Gastroesophageal sphincter (tissue), 4 donors: ENCODE results near the gene ADAMTS12. TPM values are rescaled to one million over a fixed set of nuclear protein-coding genes. Genes with fewer than 3 reads are reported as not detected.

Experiments
- ATAC-seq: fragments of 150-250 bp; one replicate; pipeline ENCODE4 v1.9.1; 2016; ENCODE audit warnings: mild to moderate bottlenecking, moderate library complexity
- H3K27ac ChIP-seq, 4 donors: fragments of 200-600 bp; sonication (generic) in 3 of 4; 1 replicate in 3 of 4; 2 replicates in 1 of 4; pipeline ENCODE4 v1.5.1; 2016 to 2019
- H3K27me3 ChIP-seq: fragments of 200-600 bp; sonication (generic); one replicate; pipeline ENCODE4 v1.5.1; 2019
- H3K36me3 ChIP-seq, 2 donors: fragments of 200-600 bp; sonication (generic); one replicate each; pipeline ENCODE4 v1.5.1; 2019; ENCODE audit warnings: control low read depth in 1 of 2
- H3K4me1 ChIP-seq, 3 donors: fragments of 200-600 bp; sonication (generic); 1 replicate in 2 of 3; 2 replicates in 1 of 3; pipeline ENCODE4 v1.5.1; 2016 to 2019; ENCODE audit warnings: control low read depth in 2 of 3
- H3K4me3 ChIP-seq, 2 donors: fragments of 200-600 bp; sonication (generic); one replicate each; pipeline ENCODE4 v1.5.1; 2019; ENCODE audit warnings: mild to moderate bottlenecking in 1 of 2, moderate library complexity in 1 of 2
- H3K9me3 ChIP-seq, 3 donors: fragments of 200-600 bp; sonication (generic); one replicate each; pipeline ENCODE4 v1.5.1; 2017 to 2019; ENCODE audit warnings: control low read depth in 2 of 3
- EP300 ChIP-seq: sonication (generic); formaldehyde crosslinking; IDR thresholded peaks from one replicate; pipeline ENCODE4 v1.6.1; 2017; ENCODE audit warnings: antibody characterized with exemption, mild to moderate bottlenecking
- POLR2A ChIP-seq, 2 donors: fragments of 450-650 bp; IDR thresholded peaks; one replicate each; pipeline ENCODE4 v1.6.1; 2017; ENCODE audit warnings: antibody characterized with exemption in 2 of 2, mild to moderate bottlenecking in 2 of 2, moderate library complexity in 1 of 2
- POLR2AphosphoS5 ChIP-seq: sonication (generic); formaldehyde crosslinking; IDR thresholded peaks from one replicate; pipeline ENCODE4 v1.6.1; 2017; ENCODE audit warnings: antibody characterized with exemption
- WGBS, 2 donors: methylation state at CpG; one replicate each; pipeline ENCODE4 v1.1.5; 2018; ENCODE audit warnings: low coverage in 1 of 2; 5-methylcytosine and 5-hydroxymethylcytosine counted together
- total RNA-seq, 4 donors: library from RNA; depleted of rRNA; stranded (reverse); fragments of >200 nt; gene quantifications; one replicate each; pipeline ENCODE4 v1.1.0, GENCODE V29; 2016
- TF ChIP-seq, protein P1 (sequence below), 4 experiments: fragments of 200-600 bp in 2 of 4; fragments of 450-650 bp in 2 of 4; sonication (generic) in 1 of 4; IDR thresholded peaks; one replicate each; pipeline ENCODE4 v1.5.1; 2017 to 2019; ENCODE audit warnings: antibody characterized with exemption in 4 of 4, mild to moderate bottlenecking in 2 of 4, moderate library complexity in 2 of 4

ADAMTS12 gene
- total RNA-seq, 4 donors from 2014 or later, result 2.6 to 6.5 (median 5.2) TPM

- no peak for ATAC-seq
- no peaks in the 10 kb centered on the region for H3K9me3 ChIP-seq
- WGBS, 2 donors, result 91 to 94% methylated on average over 4 to 5 of the region's 5 CpGs
- H3K4me3 ChIP-seq, result no peak overlapping the region
- no peaks in the 10 kb centered on the region for H3K27me3 ChIP-seq
- no peak overlapping the region for H3K27ac ChIP-seq
- no peak for TF ChIP-seq EP300
- no peak for TF ChIP-seq POLR2A (IDR thresholded peaks at IDR 0.05)
- TF ChIP-seq, protein P1, sequence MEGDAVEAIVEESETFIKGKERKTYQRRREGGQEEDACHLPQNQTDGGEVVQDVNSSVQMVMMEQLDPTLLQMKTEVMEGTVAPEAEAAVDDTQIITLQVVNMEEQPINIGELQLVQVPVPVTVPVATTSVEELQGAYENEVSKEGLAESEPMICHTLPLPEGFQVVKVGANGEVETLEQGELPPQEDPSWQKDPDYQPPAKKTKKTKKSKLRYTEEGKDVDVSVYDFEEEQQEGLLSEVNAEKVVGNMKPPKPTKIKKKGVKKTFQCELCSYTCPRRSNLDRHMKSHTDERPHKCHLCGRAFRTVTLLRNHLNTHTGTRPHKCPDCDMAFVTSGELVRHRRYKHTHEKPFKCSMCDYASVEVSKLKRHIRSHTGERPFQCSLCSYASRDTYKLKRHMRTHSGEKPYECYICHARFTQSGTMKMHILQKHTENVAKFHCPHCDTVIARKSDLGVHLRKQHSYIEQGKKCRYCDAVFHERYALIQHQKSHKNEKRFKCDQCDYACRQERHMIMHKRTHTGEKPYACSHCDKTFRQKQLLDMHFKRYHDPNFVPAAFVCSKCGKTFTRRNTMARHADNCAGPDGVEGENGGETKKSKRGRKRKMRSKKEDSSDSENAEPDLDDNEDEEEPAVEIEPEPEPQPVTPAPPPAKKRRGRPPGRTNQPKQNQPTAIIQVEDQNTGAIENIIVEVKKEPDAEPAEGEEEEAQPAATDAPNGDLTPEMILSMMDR (IDR thresholded peaks at IDR 0.05), result no peak
- no peak for TF ChIP-seq POLR2AphosphoS5
- H3K4me1 ChIP-seq, result peaks cover 0 to 33% (median 5%) of the 10 kb centered on the region in 3 donors
- H3K36me3 ChIP-seq, result no peaks in the 10 kb centered on the region
Observed at GRCh38 chr5:33857037-33857436, 34.8 kb downstream of the ADAMTS12 start.

DNA sequence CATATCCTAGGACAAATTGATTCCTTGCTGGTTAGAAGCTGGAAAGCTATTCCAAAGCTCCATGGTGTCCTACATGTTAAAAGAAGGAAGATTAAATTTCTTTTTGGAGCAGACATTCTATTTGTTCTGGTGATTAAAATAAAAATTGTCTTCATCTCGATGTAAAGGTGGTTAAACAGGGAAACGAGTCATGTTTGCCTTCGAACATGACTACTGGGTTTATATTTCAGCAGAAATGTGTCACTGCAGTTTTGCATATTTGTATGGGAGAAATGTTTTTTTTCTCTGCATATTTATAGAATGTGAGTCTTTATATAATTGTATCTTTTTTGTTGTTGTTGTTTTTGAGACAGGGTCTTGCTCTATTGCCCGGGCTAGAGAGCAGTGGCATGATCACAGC, 36.4 kb downstream of the ADAMTS12 start:
- no peaks in the 10 kb centered on the region for H3K36me3 ChIP-seq
- H3K9me3 ChIP-seq, result no peaks in the 10 kb centered on the region
- no peak for ATAC-seq
- no peak for TF ChIP-seq EP300
- TF ChIP-seq, protein P1 (IDR thresholded peaks at IDR 0.05), result no peak
- TF ChIP-seq POLR2AphosphoS5, result no peak
- TF ChIP-seq POLR2A (IDR thresholded peaks at IDR 0.05), result no peak
- H3K27ac ChIP-seq, result no peak overlapping the region
- H3K4me3 ChIP-seq, result no peak overlapping the region
- no peaks in the 10 kb centered on the region for H3K27me3 ChIP-seq
- 69 to 78% methylated on average over 3 to 4 of the region's 4 CpGs for WGBS, 2 donors
- peaks cover 0 to 37% (median 5%) of the 10 kb centered on the region in 3 donors for H3K4me1 ChIP-seq

GRCh38 chr5:33854733-33855151, 37.0 kb downstream of the ADAMTS12 start:
- peaks cover 0 to 42% (median 5%) of the 10 kb centered on the region in 3 donors for H3K4me1 ChIP-seq
- peak overlapping the region in 1 of 4 donors; percentile 9 for H3K27ac ChIP-seq
- TF ChIP-seq EP300 (no peak), POLR2AphosphoS5 (no peak), POLR2A (IDR thresholded peaks at IDR 0.05) (no peak)
- TF ChIP-seq, protein P1 (IDR thresholded peaks at IDR 0.05), result no peak
- no peak overlapping the region for H3K4me3 ChIP-seq
- H3K27me3 ChIP-seq, result no peaks in the 10 kb centered on the region
- no peaks in the 10 kb centered on the region for H3K36me3 ChIP-seq
- ATAC-seq, result no peak
- 39 to 40% methylated on average over 1 to 4 of the region's 4 CpGs for WGBS, 2 donors
- H3K9me3 ChIP-seq, result no peaks in the 10 kb centered on the region

- Histone ChIP-seq H3K4me3 (no peak overlapping the region), H3K4me1 (peaks cover 0 to 42% (median 5%) of the 10 kb centered on the region in 3 donors), H3K27me3 (no peaks in the 10 kb centered on the region), H3K27ac (peak overlapping the region in 1 of 4 donors; percentile 12), H3K9me3 (no peaks in the 10 kb centered on the region), H3K36me3 (no peaks in the 10 kb centered on the region)
- ATAC-seq, result no peak
- whole genome bisulfite sequencing, 2 donors, result 75% methylated on average over 2 of the region's 3 CpGs; no CpG with 5 or more reads in 1 of the 2 donors
- TF ChIP-seq, protein P1 (IDR thresholded peaks at IDR 0.05), result no peak
- TF ChIP-seq POLR2AphosphoS5, result no peak
- TF ChIP-seq POLR2A (IDR thresholded peaks at IDR 0.05), result no peak
- TF ChIP-seq EP300, result no peak
Observed at GRCh38 chr5:33852837-33853236, 39.0 kb downstream of the ADAMTS12 start.

GRCh38 chr5:33852319-33852718, 39.5 kb downstream of the ADAMTS12 start:
- Histone ChIP-seq H3K27ac (peak overlapping the region in 1 of 4 donors; percentile 12), H3K9me3 (no peaks in the 10 kb centered on the region), H3K4me1 (peaks cover 0 to 42% (median 5%) of the 10 kb centered on the region in 3 donors), H3K36me3 (no peaks in the 10 kb centered on the region), H3K27me3 (no peaks in the 10 kb centered on the region), H3K4me3 (no peak overlapping the region)
- peak; percentile 34 for ATAC-seq
- 27 to 42% methylated on average over 5 of the region's 5 CpGs for WGBS, 2 donors
- no peak for TF ChIP-seq EP300
- no peak for TF ChIP-seq POLR2AphosphoS5
- TF ChIP-seq, protein P1 (IDR thresholded peaks at IDR 0.05), result no peak
- TF ChIP-seq POLR2A (IDR thresholded peaks at IDR 0.05), result no peak
